ENCODE results near the gene BCL2L13.
"Not testable (repeated sequence)": the region's sequence is repeated elsewhere in the genome, so short reads cannot be mapped to it uniquely, and the experiment has no call there.

Gene BCL2L13

DNA sequence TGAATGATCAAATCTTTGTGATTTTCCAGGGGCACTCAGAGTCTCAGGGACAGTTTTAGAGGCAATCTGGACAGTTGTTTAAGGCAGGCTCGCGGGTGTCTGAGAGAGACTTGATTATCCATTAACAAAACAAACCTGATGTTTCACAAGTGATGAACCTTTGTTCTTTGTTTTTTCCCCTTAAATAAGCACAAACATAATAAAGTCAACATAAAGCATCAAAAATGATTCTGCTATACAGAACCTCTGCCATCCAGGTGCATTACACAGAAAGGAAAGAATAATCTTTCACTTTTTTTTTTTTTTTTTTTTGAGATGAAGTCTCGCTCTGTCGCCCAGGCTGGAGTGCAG is 122.6 kb downstream of the BCL2L13 start:
- no peak for DNase-seq (ENCODE audit: low read depth)

DNA sequence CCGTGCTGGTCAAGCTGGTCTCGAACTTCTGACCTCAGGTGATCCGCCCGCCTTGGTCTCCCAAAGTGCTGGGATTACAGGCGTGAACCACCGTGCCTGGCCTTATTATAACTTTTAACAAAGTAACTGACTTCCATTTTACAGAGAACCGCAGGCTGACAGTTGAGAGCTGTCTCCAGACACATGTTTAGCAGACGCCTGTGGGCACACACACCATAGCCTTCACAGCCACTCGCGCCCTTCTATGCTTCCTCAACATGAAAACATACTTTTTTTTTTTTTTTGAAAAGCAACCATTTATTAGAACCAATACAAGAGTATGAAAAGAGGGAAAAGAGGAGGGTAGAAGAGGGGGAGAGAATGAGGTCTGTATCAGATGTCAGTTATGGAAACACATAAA is 124.9 kb downstream of the BCL2L13 start:
- DNase-seq (ENCODE audit: low read depth) = not testable (repeated sequence)

DNA sequence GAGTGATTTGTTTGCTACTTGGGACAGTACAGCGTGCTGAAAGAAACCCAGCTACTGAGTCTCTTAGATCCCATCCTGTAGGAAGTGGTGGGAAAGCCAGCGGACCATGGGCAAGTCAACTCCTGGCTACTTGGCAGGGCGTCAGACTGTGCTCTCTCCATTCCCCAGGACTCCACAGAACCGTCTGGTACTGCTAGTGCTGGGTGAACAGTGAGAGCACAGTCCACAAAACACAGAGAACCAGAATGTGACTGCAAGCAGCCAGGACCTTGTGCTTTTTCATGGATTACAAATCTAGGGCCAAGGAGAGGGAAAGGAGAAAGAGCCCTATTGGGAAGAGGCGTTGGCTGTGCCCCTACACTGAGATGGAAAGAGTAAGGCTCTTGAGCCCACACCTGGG is 125.5 kb downstream of the BCL2L13 start:
- no peak for DNase-seq (ENCODE audit: low read depth)

DNA sequence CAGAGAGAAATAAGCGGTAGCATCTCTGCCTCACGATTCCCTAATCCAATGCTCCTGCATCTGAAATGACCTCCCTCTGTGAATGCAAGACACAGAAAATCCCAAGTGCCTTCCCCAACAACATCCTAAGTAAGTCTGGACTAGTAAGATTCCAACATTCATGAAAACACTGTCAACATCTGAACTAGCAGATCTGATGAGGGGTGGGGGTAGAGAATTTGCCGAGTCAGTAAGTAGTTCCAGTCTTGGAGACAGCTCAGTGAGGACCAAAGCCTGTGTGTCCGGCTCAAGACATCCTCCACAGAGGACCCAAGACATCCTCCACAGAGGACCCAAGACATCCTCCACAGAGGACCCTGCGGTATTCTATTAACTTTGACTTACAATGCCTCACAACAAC is 126.3 kb downstream of the BCL2L13 start:
- DNase-seq (ENCODE audit: low read depth) = not testable (repeated sequence)

- DNase-seq (ENCODE audit: low read depth) = no peak
These were observed 128.9 kb downstream of the BCL2L13 start for GRCh38 chr22:17767233-17768065.

DNA sequence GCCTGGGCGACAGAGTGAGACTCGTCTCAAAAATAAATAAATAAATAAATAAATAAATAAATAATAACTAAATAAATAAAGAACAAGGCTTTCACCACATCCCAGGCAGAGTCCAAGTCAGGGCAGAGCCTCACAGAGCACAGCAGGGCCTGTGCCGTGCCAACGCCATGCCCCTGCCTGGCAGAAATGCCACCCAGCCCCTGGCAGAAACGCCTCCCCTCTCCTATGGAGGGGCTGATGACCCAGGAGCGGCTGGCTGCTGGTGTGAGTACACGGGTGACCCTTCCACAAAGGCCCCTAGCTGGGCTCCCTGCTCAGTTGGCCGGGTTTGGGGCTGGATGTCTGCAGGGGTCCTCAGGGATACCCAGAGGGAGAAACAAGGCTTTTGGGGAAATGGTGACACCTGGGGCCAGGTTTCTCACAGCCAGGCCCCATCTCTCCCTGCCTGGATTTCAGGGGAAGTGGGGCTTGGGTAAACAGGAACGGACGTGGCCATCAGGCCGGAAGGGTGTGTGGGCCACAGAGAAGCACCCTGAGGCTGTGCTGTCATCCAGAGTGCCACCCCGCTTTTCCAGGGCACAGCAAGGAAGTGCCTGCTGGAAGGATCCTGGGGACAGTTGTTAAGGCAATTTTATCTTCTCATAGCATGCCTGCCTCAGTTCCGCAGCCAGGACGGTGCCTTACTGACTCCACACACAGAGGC is 130.6 kb downstream of the BCL2L13 start:
- no peak for DNase-seq (ENCODE audit: low read depth)

DNA sequence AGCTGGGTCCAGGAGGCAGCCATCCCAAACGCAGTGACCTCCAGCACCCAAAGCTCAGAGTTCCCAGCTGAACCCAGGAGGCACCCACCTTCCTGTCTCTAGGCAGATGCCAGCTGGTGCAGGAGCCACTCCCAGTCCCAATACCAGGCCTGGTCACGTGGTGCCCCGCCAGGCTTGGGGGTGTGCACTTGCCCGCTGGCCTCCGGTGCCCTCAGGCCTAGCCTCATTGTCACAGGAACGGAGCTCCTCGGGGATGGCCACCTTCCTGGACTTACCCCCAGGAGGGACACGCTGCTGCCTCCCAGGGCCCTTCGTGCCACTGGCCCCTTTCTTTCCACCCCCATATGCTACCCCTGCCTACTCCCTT is 131.1 kb downstream of the BCL2L13 start:
- DNase-seq (ENCODE audit: low read depth) = no peak

GRCh38 chr22:17770180-17771077 is 131.9 kb downstream of the BCL2L13 start:
- no peak for DNase-seq (ENCODE audit: low read depth)

- no peak for DNase-seq (ENCODE audit: low read depth)
These were observed 133.8 kb downstream of the BCL2L13 start for GRCh38 chr22:17772249-17772957.

DNA sequence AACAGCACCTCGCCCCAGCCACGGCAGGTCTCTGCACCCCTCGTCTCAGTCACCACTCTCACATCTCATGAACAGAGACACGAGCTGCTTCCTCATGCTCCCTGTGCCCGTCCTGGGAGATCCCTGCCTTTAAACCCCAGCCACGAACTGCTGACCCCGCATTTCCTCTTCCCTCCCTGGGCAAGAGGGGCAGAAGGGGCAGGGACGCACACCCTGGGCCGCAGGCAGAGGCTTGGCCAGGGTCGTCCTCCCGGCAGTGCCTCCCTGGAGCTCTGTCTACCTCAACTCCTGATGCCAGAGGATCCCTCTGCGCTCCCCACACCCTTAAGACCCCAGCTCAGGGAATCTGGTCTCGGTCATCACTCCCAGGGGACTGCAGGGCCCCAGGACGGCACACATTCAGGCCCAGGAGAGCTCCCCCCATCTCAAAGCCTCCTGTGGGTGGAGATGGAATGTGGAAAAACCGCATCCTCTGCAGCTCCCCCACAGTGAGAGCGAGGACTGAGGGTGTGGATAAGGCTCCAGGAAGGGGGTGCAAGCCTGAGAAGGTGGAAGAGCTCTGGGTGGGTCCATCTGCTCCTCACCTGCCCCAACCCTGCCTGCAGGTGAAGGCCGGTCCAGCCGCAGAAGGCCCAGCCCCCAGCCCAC is 134.5 kb downstream of the BCL2L13 start:
- no peak for DNase-seq (ENCODE audit: low read depth)

DNA sequence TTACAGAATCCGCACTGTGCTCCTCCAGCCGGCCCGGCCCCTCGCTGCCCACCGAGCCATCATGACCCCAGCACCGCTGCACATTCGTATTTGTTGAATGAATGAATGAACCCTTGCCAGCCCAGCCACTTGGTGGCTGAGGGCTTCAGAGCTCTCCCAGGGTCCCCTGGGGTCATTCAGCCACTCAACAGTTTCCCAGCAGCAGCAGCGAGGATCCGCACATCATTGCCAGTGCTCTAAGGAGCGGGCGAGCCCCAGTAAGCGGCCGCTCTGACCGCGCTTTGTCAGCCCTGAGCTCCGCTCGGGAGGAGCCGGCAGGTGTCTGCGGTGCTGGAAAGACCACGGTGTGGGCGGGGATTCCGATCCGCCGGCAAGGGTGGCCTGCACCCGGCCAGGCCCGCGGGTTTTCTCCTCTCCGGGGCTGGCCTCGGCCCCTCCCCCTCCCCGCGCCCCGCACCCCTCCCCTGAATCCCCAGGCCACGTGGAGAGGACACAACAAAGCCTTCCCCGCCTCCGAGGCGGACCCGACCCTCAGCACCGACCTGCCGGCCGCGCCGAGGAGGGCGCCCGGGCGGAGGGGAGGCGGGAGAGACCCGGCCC is 135.1 kb downstream of the BCL2L13 start:
- DNase-seq (ENCODE audit: low read depth) = no peak

DNA sequence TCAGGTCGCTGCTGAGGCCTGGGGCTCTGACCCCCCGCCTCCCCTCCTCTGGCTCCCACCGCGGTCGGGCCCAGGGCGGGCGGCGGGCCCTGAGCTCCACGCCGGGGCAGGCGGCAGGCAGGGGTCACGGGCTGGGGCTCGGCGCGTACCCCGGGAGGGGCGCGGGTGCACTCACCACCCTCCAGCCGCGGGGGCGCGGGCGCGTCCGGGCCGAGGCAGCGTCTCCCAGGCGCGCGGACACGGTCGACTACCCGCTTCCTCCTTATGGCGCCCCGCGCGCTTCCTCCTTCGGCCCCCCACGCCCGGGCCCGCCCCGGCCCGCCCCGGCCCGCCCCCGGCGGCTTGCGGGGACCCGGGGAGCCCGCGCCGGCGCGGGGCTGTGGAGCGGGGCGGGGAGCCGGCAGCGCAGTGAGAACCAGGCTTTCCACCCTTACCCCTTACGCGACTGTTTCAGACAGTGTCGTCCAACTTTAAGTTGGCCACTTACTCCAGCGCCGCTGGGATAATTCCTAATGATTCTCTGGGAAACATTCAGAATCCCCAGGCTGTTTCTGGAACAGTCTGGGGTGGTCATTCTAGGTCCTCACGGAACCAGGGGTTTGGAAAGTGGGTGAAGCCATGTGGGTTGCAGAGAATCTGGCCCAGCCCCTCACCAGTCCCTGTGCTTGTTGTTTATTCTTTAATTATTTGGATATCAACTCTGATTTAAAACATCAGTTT is 135.8 kb downstream of the BCL2L13 start, which contains the start of gene BID:
Gene BID (minus strand): TSS at position 264 of the 720 bp plus-strand sequence. CDS start 24,353 bp downstream, outside the sequence.
- no peak for DNase-seq (ENCODE audit: low read depth)

- no peak for DNase-seq (ENCODE audit: low read depth)
These were observed 136.5 kb downstream of the BCL2L13 start for GRCh38 chr22:17774926-17775685.

DNA sequence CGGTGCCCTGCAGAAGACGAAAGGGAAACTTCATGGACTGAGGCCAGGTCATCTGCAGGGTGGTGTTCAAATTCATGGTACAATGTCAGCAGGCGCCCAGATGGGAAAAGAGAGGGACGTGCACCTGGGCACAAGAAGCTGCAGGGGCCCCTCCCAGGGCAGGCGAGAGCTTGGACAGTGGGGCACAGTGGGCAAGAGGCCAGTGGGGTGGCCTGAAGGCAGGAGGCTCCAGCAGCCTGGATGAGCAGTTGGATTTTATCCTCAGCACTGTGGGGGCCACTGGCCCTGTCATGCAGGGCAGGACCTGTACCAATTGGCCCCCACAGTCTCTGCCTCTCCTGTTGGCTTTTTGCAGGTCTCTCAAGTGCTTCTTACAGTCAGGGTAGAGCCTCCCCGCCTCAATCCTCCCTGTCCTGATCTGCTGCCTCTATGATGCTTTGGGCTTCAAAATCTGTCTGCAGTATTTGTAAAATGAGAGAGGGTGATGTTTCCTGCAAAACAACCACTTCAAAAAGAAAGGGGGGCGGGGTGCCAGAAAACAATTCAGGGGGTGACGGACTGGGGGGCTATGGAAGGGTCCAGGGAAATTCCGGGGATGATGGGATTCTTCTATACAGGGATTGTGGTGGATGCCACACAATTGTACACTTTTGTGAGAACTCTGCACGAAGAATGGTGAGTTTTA is 137.4 kb downstream of the BCL2L13 start:
- DNase-seq (ENCODE audit: low read depth) = no peak

- no peak for DNase-seq (ENCODE audit: low read depth)
These were observed 138.6 kb downstream of the BCL2L13 start for GRCh38 chr22:17777005-17777716.

DNA sequence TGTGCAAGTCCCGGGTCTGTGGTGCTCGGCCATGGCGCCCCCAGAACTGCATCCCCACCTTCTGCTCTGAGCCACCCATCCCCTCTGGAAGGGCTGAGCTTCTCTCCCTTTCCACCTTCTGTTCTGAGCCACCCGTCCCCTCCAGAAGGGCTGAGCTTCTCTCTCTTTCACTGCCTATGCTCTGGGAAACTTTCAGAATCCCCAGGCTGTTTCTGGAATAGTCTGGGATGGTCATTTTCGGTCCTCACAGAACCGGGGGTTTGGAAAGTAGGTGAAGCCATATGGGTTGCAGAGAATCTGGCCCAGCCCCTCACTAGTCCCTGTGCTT is 139.1 kb downstream of the BCL2L13 start:
- DNase-seq (ENCODE audit: low read depth) = no peak

DNA sequence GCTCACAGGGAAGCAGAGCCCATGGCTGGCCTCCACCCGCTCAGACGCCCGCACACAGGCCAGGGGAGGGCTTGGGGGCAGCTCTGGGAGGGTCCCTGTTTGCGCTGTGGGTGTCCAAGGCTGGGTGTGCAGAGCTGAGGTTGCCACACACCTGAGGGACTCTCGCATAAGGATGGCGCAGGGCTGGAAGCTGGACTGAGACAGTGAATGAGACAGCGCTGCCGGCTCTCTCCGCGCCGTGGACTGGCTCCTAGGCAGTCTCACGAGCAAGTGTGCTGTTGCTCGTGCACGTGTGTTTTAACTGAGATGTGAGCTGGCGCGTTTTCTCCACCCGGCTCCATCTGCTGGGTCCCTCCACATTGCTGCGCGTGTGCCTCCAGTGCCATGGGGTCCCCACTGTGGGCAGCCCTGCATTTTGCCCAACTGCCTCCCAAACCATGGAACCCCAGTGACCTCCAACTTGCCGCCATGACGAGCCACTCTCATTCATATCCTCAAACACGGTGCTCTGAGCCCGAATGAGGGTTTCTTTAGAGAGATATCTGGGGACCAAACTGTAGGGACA is 139.9 kb downstream of the BCL2L13 start:
- no peak for DNase-seq (ENCODE audit: low read depth)
